GM12878 (cell line): Measurements from ENCODE around the gene ARFGAP3. TPM values are rescaled to one million over a fixed set of nuclear protein-coding genes. Genes with fewer than 3 reads are reported as not detected.
A peak's percentile ranks its signal among the peaks of the same experiment; 100 is the strongest.

Source experiments
- ATAC-seq: fragments of 200-7000 bp; cut with Tn5 transposase; 3 replicates; pipeline ENCODE4 v1.9.1; 2020; ENCODE audit warnings: mild to moderate bottlenecking, moderate library complexity
- BruUV-seq: library from RNA; stranded (reverse); fragments of 400-500 nt; replicated peaks from 2 replicates; lab custom pipeline; 2021; lab: Mats Ljungman, UMichigan
- CTCF ChIA-PET: fragments of 300-600 bp; sonication (Branson Sonifier 250); formaldehyde crosslinking; extraction: SDS; loops from one replicate; lab custom pipeline; 2021; ENCODE audit warnings: inconsistent platforms; lab: Yijun Ruan, JAX
- POLR2A ChIA-PET: fragments of 350-600 bp; formaldehyde crosslinking; extraction: SDS; loops from one replicate; lab custom pipeline; 2021; ENCODE audit warnings: inconsistent platforms; lab: Charles Lee
- RAD21 ChIA-PET: fragments of 300-600 bp; sonication (Branson Sonifier 250); formaldehyde crosslinking; loops from one replicate; lab custom pipeline; 2023; ENCODE audit warnings: antibody characterized with exemption; ENCODE audit not compliant: unreplicated experiment; lab: Charles Lee
- SMC1A ChIA-PET: fragments of 300-600 bp; sonication (Branson Sonifier 250); formaldehyde crosslinking; loops from one replicate; lab custom pipeline; 2023; ENCODE audit not compliant: unreplicated experiment, uncharacterized antibody; lab: Charles Lee
- DNase-seq: peaks from one replicate; pipeline ENCODE4 v3.0.0-alpha.2; 2011; ENCODE audit warnings: low read depth, low spot score
- FAIRE-seq: peaks from 3 replicates; lab custom pipeline; 2011; peaks lifted over from hg19 to GRCh38; lab: Jason Lieb, UNC
- H2AFZ ChIP-seq: 2 replicates; pipeline ENCODE4 v1.6.0; 2011; ENCODE audit warnings: low read depth, low read length, control low read depth; ENCODE audit not compliant: control insufficient read depth
- H3K27ac ChIP-seq: 2 replicates; pipeline ENCODE4 v1.5.1; 2011; ENCODE audit warnings: control low read depth; ENCODE audit not compliant: control insufficient read depth, insufficient read depth
- H3K27me3 ChIP-seq, 2 experiments: replicated peaks in 1 of 2; 2 replicates each; pipeline versions ENCODE4 v1.6.0 to v1.6.1; 2011; ENCODE audit warnings: low read length in 1 of 2; ENCODE audit not compliant: control insufficient read depth in 2 of 2, insufficient read depth in 2 of 2
- H3K36me3 ChIP-seq, 2 experiments: 2 replicates each; pipeline ENCODE4 v1.5.1; 2011; ENCODE audit warnings: low read length in 1 of 2; ENCODE audit not compliant: control insufficient read depth in 2 of 2, insufficient read depth in 2 of 2
- H3K4me1 ChIP-seq: 2 replicates; pipeline ENCODE4 v1.6.1; 2011; ENCODE audit warnings: mild to moderate bottlenecking, low read length, moderate library complexity, mixed read lengths; ENCODE audit not compliant: control insufficient read depth, insufficient read depth
- H3K4me2 ChIP-seq: 2 replicates; pipeline ENCODE4 v1.6.0; 2011; ENCODE audit warnings: control low read depth; ENCODE audit not compliant: control insufficient read depth, insufficient read depth
- H3K4me3 ChIP-seq: fragments of 200-600 bp; sonication (generic); 2 replicates; pipeline ENCODE4 v1.5.1; 2016
- H3K79me2 ChIP-seq: 2 replicates; pipeline ENCODE4 v1.6.0; 2011; ENCODE audit warnings: low read length; ENCODE audit not compliant: control insufficient read depth, insufficient read depth
- H3K9ac ChIP-seq: 2 replicates; pipeline ENCODE4 v1.8.0; 2011; ENCODE audit warnings: low read length, control low read depth, mixed read lengths; ENCODE audit not compliant: control insufficient read depth, insufficient read depth
- H3K9me3 ChIP-seq: replicated peaks from 3 replicates; pipeline ENCODE4 v1.5.1; 2011; ENCODE audit warnings: mild to moderate bottlenecking, low read length; ENCODE audit not compliant: control insufficient read depth, insufficient read depth
- H4K20me1 ChIP-seq: 2 replicates; pipeline ENCODE4 v1.6.0; 2011; ENCODE audit not compliant: control insufficient read depth, insufficient read depth
- BCL3 ChIP-seq: IDR thresholded peaks from 2 replicates; pipeline ENCODE4 v1.6.1; 2011; ENCODE audit warnings: borderline replicate concordance, low read depth, mild to moderate bottlenecking, moderate library complexity, low read length; ENCODE audit not compliant: insufficient read depth, poor library complexity, severe bottlenecking
- BMI1 ChIP-seq: fragments of 450-650 bp; IDR thresholded peaks from 2 replicates; pipeline ENCODE4 v1.6.1; 2016; ENCODE audit warnings: mild to moderate bottlenecking, moderate library complexity, borderline replicate concordance
- CEBPZ ChIP-seq: fragments of 150-350 bp; IDR thresholded peaks from 2 replicates; pipeline ENCODE4 v1.6.1; 2016; ENCODE audit warnings: low read depth, low read length
- EZH2 ChIP-seq: IDR thresholded peaks from 2 replicates; pipeline ENCODE4 v1.6.1; 2012; ENCODE audit warnings: low read depth, mild to moderate bottlenecking, control low read depth, inconsistent platforms, low read length, borderline replicate concordance; ENCODE audit not compliant: control insufficient read depth
- FOXK2 ChIP-seq: fragments of 450-650 bp; IDR thresholded peaks from 2 replicates; pipeline ENCODE4 v1.6.1; 2017; ENCODE audit warnings: mild to moderate bottlenecking, moderate library complexity
- FOXM1 ChIP-seq: IDR thresholded peaks from 2 replicates; pipeline ENCODE4 v1.6.1; 2012; ENCODE audit warnings: low read depth, mild to moderate bottlenecking, inconsistent platforms, low read length, moderate library complexity
- HDGF ChIP-seq: fragments of 450-650 bp; IDR thresholded peaks from 2 replicates; pipeline ENCODE4 v1.6.1; 2016; ENCODE audit warnings: antibody characterized with exemption
- IRF4 ChIP-seq: IDR thresholded peaks from 2 replicates; pipeline ENCODE4 v1.6.1; 2011; ENCODE audit warnings: low read depth, low read length
- MAX ChIP-seq: IDR thresholded peaks from 2 replicates; pipeline ENCODE4 v1.6.1; 2012; ENCODE audit warnings: low read depth, low read length, improper control_type of control experiment
- MTA2 ChIP-seq: fragments of 450-650 bp; IDR thresholded peaks from 2 replicates; pipeline ENCODE4 v1.6.1; 2016; ENCODE audit warnings: low read depth, mild to moderate bottlenecking, moderate library complexity
- MTA3 ChIP-seq: IDR thresholded peaks from 2 replicates; pipeline ENCODE4 v1.6.1; 2012; ENCODE audit warnings: low read length, inconsistent platforms, borderline replicate concordance
- NFYA ChIP-seq: IDR thresholded peaks from 2 replicates; pipeline ENCODE4 v1.6.1; 2011; ENCODE audit warnings: low read depth, mild to moderate bottlenecking, low read length, improper control_type of control experiment, borderline replicate concordance
- POLR2AphosphoS2 ChIP-seq: IDR thresholded peaks from 2 replicates; pipeline ENCODE4 v1.6.1; 2011; ENCODE audit warnings: low read depth, mild to moderate bottlenecking, low read length, improper control_type of control experiment, moderate library complexity
- SIX5 ChIP-seq: IDR thresholded peaks from 2 replicates; pipeline ENCODE4 v1.6.1; 2011; ENCODE audit warnings: mild to moderate bottlenecking, low read depth, low read length, moderate library complexity; ENCODE audit not compliant: severe bottlenecking
- SKIL ChIP-seq: fragments of 450-650 bp; IDR thresholded peaks from 2 replicates; pipeline ENCODE4 v1.6.1; 2017; ENCODE audit warnings: mild to moderate bottlenecking, low read depth, inconsistent platforms; ENCODE audit not compliant: poor library complexity, severe bottlenecking
- SMAD1 ChIP-seq: fragments of 450-650 bp; IDR thresholded peaks from 2 replicates; pipeline ENCODE4 v1.6.1; 2018; ENCODE audit warnings: mild to moderate bottlenecking, low read depth; ENCODE audit not compliant: partially characterized antibody
- SUZ12 ChIP-seq: fragments of 200-600 bp; sonication (generic); IDR thresholded peaks from one replicate; pipeline ENCODE4 v1.6.1; 2018; ENCODE audit warnings: antibody characterized with exemption, mild to moderate bottlenecking; ENCODE audit not compliant: unreplicated experiment
- TBL1XR1 ChIP-seq: IDR thresholded peaks from 2 replicates; pipeline ENCODE4 v1.6.1; 2012; ENCODE audit warnings: low read depth, low read length, improper control_type of control experiment
- WGBS: methylation state at CpG from one replicate; pipeline ENCODE4 v1.1.6; 2016; ENCODE audit warnings: low lambda C conversion rate; ENCODE audit not compliant: insufficient replicate concordance, insufficient coverage; ENCODE audit errors: missing lambda C conversion rate; 5-methylcytosine and 5-hydroxymethylcytosine counted together
- in situ Hi-C: fragments of 300-500 bp; cut with MboI; formaldehyde crosslinking; loops from 9 replicates; pipeline ENCODE4 v1.14.3; 2018; ENCODE audit warnings: mixed read lengths
- intact Hi-C: fragments of 100-400 bp; cut with micrococcal nuclease; formaldehyde crosslinking; loops from one replicate; pipeline ENCODE4 v1.14.2; 2022; ENCODE audit not compliant: unreplicated experiment
- polyA plus RNA-seq, 11 experiments: library from polyadenylated mRNA; depleted of rRNA in 4 of 11; unstranded in 6 of 11; stranded (reverse) in 5 of 11; fragments of >200 nt; fragmentation: Nextera tagmentation in 4 of 11; fragmentation: Illumina TruSeq in 1 of 11; extraction: Ambion mirVana in 4 of 11; extraction: Trizol in 1 of 11; gene quantifications; 1 replicate in 1 of 11; 2 replicates in 10 of 11; pipeline versions ENCODE4 v1.2.1 to v1.2.3, GENCODE V29; 2011 to 2016; ENCODE audit warnings: inconsistent platforms in 2 of 11, missing spikeins in 2 of 11, low read depth in 1 of 11
- total RNA-seq, 4 experiments: library from RNA; depleted of rRNA in 3 of 4; stranded (reverse); fragments of >200 nt in 3 of 4; fragmentation: Illumina TruSeq in 1 of 4; extraction: Trizol in 1 of 4; gene quantifications; 2 replicates each; pipeline versions ENCODE4 v1.2.1 to v1.2.3, GENCODE V29; 2013 to 2021

The ARFGAP3 gene
- total and polyA plus RNA-seq, 10 of the 15 experiments (the other 5 are each of a cell fraction or from before 2014, with no cell fraction given) = 29.7 to 50.8 (median 39.5) TPM

- Histone ChIP-seq H2AFZ (no peak overlapping the region), H3K4me2 (no peak overlapping the region), H3K9ac (no peak overlapping the region), H3K79me2 (peaks cover 35% of the 10 kb centered on the region), H3K4me1 (peaks cover 79% of the 10 kb centered on the region), H4K20me1 (no peaks in the 10 kb centered on the region), H3K36me3 (peaks cover 15 to 22% of the 10 kb centered on the region in 2 experiments), H3K4me3 (no peak overlapping the region), H3K27ac (peak overlapping the region; percentile 84), H3K9me3 (no peaks in the 10 kb centered on the region), H3K27me3 (no peaks in the 10 kb centered on the region)
- intact Hi-C loops (no loop called here), in situ Hi-C loops (no loop called here)
- FAIRE-seq (no peak), ATAC-seq (no peak), DNase-seq (no peak)
- ChIA-PET SMC1A (interaction anchor here (0.7 to 3.5 kb wide), 7 partner anchors 10 to 77 kb away, joined by 3 to 17 read pairs (median 7); no protein-coding TSS in a partner anchor), POLR2A (interaction anchor here (0.6 to 2.1 kb wide), 4 partner anchors 31 to 145 kb away, joined by 3 to 7 read pairs (median 4); no protein-coding TSS in a partner anchor), CTCF (interaction anchor here (0.6 to 5.1 kb wide), 5 partner anchors 24 to 142 kb away, joined by 3 to 19 read pairs (median 3); no protein-coding TSS in a partner anchor), RAD21 (interaction anchor here (0.8 to 1.3 kb wide), 2 partner anchors 8 to 24 kb away, joined by 3 to 4 read pairs; no protein-coding TSS in a partner anchor)
- BruUV-seq = no TSS peak
- 98% methylated on average over 3 of the region's 3 CpGs for WGBS
- TF ChIP-seq HDGF (no peak), NFYA (no peak), POLR2AphosphoS2 (no peak), EZH2 (no peak), TBL1XR1 (no peak), SKIL (no peak), FOXM1 (no peak), SIX5 (no peak), SUZ12 (no peak), FOXK2 (no peak), SMAD1 (no peak), MAX (no peak), BMI1 (no peak), BCL3 (no peak), MTA3 (no peak), CEBPZ (no peak), IRF4 (no peak), MTA2 (no peak)
Measured at GRCh38 chr22:42891696-42892095, 34.6 kb upstream of the ARFGAP3 start.
